SK-N-SH treated with all-trans-retinoic acid at 6 μM for 48 hours (cell line): ENCODE data around the gene CDHR4.
"Not testable (repeated sequence)": the region's sequence is repeated elsewhere in the genome, so short reads cannot be mapped to it uniquely, and the experiment has no call there.

ENCODE experiments used
- ATAC-seq: fragments of 200-7000 bp; cut with Tn5 transposase; 3 replicates; pipeline ENCODE4 v1.9.1; 2020; ENCODE audit warnings: mild to moderate bottlenecking, moderate library complexity
- ARNTL ChIP-seq: fragments of 450-650 bp; formaldehyde crosslinking; IDR thresholded peaks from 2 replicates; pipeline ENCODE4 v1.5.0; 2020; ENCODE audit warnings: low read depth, mild to moderate bottlenecking, moderate library complexity, borderline replicate concordance
- BACH2 ChIP-seq: fragments of 250-450 bp; sonication (Bioruptor Pico); IDR thresholded peaks from 2 replicates; pipeline ENCODE4 v1.9.0; 2021; ENCODE audit warnings: mild to moderate bottlenecking, borderline replicate concordance
- CSRNP3 ChIP-seq: fragments of 250-450 bp; sonication (Bioruptor Pico); IDR thresholded peaks from 2 replicates; pipeline ENCODE4 v1.5.1; 2021; ENCODE audit warnings: mild to moderate bottlenecking, moderate library complexity
- ESRRG ChIP-seq: fragments of 250-450 bp; sonication (Bioruptor Pico); IDR thresholded peaks from 2 replicates; pipeline ENCODE4 v1.6.1; 2021; ENCODE audit warnings: mild to moderate bottlenecking
- GLIS3 ChIP-seq: fragments of 250-450 bp; sonication (Bioruptor Pico); IDR thresholded peaks from 2 replicates; pipeline ENCODE4 v1.5.0; 2020; ENCODE audit warnings: mild to moderate bottlenecking, moderate library complexity
- ISL1 ChIP-seq: fragments of 250-450 bp; sonication (Bioruptor Pico); IDR thresholded peaks from 2 replicates; pipeline ENCODE4 v2.1.2; 2022; ENCODE audit warnings: mild to moderate bottlenecking, moderate library complexity
- OSR1 ChIP-seq: fragments of 250-450 bp; sonication (Bioruptor Pico); IDR thresholded peaks from 2 replicates; pipeline ENCODE4 v1.8.0; 2022; ENCODE audit warnings: moderate library complexity, mild to moderate bottlenecking, inconsistent platforms
- PPARA ChIP-seq: fragments of 250-450 bp; sonication (Bioruptor Pico); IDR thresholded peaks from 2 replicates; pipeline ENCODE4 v1.5.0; 2020; ENCODE audit warnings: mild to moderate bottlenecking, borderline replicate concordance
- RARB ChIP-seq: fragments of 250-450 bp; sonication (Bioruptor Pico); IDR thresholded peaks from 2 replicates; pipeline ENCODE4 v1.8.0; 2021; ENCODE audit warnings: mild to moderate bottlenecking, moderate library complexity
- SNAI2 ChIP-seq: fragments of 250-450 bp; sonication (Bioruptor Pico); IDR thresholded peaks from 2 replicates; pipeline ENCODE4 v1.5.0; 2020; ENCODE audit warnings: mild to moderate bottlenecking, moderate library complexity
- ZC3H10 ChIP-seq: fragments of 250-450 bp; sonication (Bioruptor Pico); IDR thresholded peaks from 2 replicates; pipeline ENCODE4 v1.5.1; 2021; ENCODE audit warnings: mild to moderate bottlenecking, moderate library complexity
- ZFP3 ChIP-seq: fragments of 250-450 bp; sonication (Bioruptor Pico); IDR thresholded peaks from 2 replicates; pipeline ENCODE4 v1.5.0; 2020; ENCODE audit warnings: mild to moderate bottlenecking, moderate library complexity
- ZFP30 ChIP-seq: fragments of 450-650 bp; formaldehyde crosslinking; IDR thresholded peaks from 2 replicates; pipeline ENCODE4 v1.5.0; 2022; ENCODE audit warnings: mild to moderate bottlenecking, moderate library complexity
- ZNF565 ChIP-seq: fragments of 450-650 bp; formaldehyde crosslinking; conservative IDR thresholded peaks from 2 replicates; pipeline ENCODE4 v1.5.0; 2020; ENCODE audit warnings: low read depth, mild to moderate bottlenecking, moderate library complexity
- ZNF8 ChIP-seq: fragments of 450-650 bp; formaldehyde crosslinking; IDR thresholded peaks from 2 replicates; pipeline ENCODE4 v1.5.0; 2020; ENCODE audit warnings: mild to moderate bottlenecking, moderate library complexity
- TF ChIP-seq, protein P1 (sequence below): fragments of 250-450 bp; sonication (Bioruptor Pico); IDR thresholded peaks from 2 replicates; pipeline ENCODE4 v1.8.0; 2020; ENCODE audit warnings: mild to moderate bottlenecking, moderate library complexity, borderline replicate concordance
- TF ChIP-seq, protein P2 (sequence below): fragments of 250-450 bp; sonication (Bioruptor Pico); IDR thresholded peaks from 2 replicates; pipeline ENCODE4 v1.8.0; 2021; ENCODE audit warnings: low read depth, mild to moderate bottlenecking, moderate library complexity, borderline replicate concordance
- TF ChIP-seq, protein P3 (sequence below): fragments of 250-450 bp; sonication (Bioruptor Pico); IDR thresholded peaks from 2 replicates; pipeline ENCODE4 v1.5.1; 2020; ENCODE audit warnings: low read depth, mild to moderate bottlenecking, moderate library complexity
- TF ChIP-seq, protein P4 (sequence below): fragments of 250-450 bp; sonication (Bioruptor Pico); IDR thresholded peaks from 2 replicates; pipeline ENCODE4 v1.5.0; 2020; ENCODE audit warnings: mild to moderate bottlenecking, moderate library complexity

The CDHR4 gene

DNA sequence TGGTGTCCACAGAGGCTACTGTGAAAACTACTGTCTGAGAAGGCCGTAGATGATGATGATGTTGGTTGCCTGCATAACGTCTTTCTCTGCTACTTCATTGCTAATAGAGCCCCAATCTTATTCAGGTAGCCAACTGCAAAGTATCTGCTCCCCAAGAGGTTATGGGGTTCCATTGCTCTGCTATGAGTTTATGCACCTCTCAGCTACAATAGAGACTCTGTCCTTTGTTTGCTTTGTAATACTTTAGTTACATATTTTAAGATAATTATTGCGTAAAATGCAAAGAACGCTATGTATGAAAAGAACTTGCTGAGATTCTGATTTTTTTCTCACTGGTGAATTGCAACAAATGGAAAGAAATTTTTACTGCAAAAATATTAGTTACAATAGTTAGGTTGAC is 48.2 kb downstream of the CDHR4 start:
- TF ChIP-seq ESRRG (CRISPR knock-in tag) (no peak), OSR1 (CRISPR knock-in tag) (no peak), BACH2 (CRISPR knock-in tag) (no peak), ZNF8 (CRISPR knock-in tag) (no peak), ARNTL (CRISPR knock-in tag) (no peak), ZNF565 (no peak), RARB (no peak), ZFP30 (CRISPR knock-in tag) (no peak), ISL1 (CRISPR knock-in tag) (no peak), CSRNP3 (CRISPR knock-in tag) (no peak), ZC3H10 (no peak), SNAI2 (CRISPR knock-in tag) (no peak)
- TF ChIP-seq, protein P1, sequence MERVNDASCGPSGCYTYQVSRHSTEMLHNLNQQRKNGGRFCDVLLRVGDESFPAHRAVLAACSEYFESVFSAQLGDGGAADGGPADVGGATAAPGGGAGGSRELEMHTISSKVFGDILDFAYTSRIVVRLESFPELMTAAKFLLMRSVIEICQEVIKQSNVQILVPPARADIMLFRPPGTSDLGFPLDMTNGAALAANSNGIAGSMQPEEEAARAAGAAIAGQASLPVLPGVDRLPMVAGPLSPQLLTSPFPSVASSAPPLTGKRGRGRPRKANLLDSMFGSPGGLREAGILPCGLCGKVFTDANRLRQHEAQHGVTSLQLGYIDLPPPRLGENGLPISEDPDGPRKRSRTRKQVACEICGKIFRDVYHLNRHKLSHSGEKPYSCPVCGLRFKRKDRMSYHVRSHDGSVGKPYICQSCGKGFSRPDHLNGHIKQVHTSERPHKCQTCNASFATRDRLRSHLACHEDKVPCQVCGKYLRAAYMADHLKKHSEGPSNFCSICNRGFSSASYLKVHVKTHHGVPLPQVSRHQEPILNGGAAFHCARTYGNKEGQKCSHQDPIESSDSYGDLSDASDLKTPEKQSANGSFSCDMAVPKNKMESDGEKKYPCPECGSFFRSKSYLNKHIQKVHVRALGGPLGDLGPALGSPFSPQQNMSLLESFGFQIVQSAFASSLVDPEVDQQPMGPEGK, result no peak
- TF ChIP-seq, protein P2, sequence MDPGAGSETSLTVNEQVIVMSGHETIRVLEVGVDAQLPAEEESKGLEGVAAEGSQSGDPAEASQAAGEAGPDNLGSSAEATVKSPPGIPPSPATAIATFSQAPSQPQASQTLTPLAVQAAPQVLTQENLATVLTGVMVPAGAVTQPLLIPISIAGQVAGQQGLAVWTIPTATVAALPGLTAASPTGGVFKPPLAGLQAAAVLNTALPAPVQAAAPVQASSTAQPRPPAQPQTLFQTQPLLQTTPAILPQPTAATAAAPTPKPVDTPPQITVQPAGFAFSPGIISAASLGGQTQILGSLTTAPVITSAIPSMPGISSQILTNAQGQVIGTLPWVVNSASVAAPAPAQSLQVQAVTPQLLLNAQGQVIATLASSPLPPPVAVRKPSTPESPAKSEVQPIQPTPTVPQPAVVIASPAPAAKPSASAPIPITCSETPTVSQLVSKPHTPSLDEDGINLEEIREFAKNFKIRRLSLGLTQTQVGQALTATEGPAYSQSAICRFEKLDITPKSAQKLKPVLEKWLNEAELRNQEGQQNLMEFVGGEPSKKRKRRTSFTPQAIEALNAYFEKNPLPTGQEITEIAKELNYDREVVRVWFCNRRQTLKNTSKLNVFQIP (CRISPR knock-in tag), result no peak
- TF ChIP-seq, protein P3, sequence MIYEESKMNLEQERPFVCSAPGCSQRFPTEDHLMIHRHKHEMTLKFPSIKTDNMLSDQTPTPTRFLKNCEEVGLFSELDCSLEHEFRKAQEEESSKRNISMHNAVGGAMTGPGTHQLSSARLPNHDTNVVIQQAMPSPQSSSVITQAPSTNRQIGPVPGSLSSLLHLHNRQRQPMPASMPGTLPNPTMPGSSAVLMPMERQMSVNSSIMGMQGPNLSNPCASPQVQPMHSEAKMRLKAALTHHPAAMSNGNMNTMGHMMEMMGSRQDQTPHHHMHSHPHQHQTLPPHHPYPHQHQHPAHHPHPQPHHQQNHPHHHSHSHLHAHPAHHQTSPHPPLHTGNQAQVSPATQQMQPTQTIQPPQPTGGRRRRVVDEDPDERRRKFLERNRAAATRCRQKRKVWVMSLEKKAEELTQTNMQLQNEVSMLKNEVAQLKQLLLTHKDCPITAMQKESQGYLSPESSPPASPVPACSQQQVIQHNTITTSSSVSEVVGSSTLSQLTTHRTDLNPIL (CRISPR knock-in tag), result no peak
- ATAC-seq, result no peak

DNA sequence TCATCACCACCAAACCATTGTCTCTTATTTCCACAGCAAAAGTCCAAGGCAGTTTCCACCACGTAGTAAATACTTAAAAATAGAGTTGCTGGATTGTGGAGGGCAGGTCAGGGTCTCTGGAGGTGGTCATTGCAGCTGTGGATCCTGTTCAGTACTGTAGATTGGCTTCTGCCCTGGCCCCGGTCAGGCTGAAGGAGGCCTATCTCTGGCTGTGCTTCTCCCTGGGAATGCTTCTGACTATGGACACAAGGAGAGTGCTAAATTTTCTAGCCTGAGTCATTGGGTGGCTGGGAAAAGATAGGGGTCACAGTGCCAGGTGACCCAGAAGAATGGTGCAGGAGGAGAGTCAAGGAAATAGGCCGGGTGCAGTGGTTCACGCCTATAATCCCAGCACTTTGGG is 49.6 kb downstream of the CDHR4 start:
- TF ChIP-seq, protein P2 (CRISPR knock-in tag), result no peak
- TF ChIP-seq, all 23 proteins: peak for 0
- ATAC-seq, result no peak

GRCh38 chr3:49748874-49749273 is 50.8 kb downstream of the CDHR4 start:
- not testable (repeated sequence) for ATAC-seq

DNA sequence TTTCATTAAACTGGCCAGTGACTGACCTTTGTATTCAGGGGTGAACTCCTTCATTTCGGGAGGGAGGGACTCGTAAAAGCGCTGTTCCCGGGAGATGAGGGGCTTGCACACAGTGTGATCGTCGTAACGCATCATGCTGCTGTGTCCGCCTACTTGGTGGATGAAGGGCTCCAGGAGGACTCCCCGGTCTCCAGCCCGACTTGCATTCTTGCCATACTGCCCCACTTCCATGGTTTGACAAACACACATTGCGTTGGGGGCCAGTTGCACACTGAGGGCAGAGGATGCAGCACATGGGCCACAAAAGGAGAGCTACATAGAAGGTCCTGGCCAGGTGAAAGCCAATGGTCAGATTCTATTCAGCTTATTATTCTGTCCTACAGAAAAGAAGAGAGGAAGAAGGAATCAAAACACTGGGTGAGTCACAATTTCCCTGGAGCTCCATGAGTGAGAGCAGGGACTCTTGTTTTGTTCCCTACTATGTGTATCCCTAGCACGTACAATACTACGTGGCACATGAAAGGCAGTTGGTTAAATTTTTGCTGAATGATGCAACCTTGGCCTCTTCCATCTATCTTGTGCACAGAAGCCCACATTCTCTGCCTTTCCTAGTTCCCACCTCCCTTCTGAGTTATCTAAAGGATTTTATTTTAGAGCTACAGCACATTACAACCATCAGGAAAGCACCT is 51.7 kb downstream of the CDHR4 start:
- no peak for ATAC-seq
- TF ChIP-seq ARNTL (CRISPR knock-in tag) (no peak), RARB (no peak), SNAI2 (CRISPR knock-in tag) (no peak), ZNF565 (no peak), ZFP3 (CRISPR knock-in tag) (no peak), ZNF8 (CRISPR knock-in tag) (no peak), ESRRG (CRISPR knock-in tag) (no peak), GLIS3 (CRISPR knock-in tag) (no peak), PPARA (CRISPR knock-in tag) (no peak), ISL1 (CRISPR knock-in tag) (no peak)
- TF ChIP-seq, protein P1, result no peak
- TF ChIP-seq, protein P2 (CRISPR knock-in tag), result no peak
- TF ChIP-seq, protein P4, sequence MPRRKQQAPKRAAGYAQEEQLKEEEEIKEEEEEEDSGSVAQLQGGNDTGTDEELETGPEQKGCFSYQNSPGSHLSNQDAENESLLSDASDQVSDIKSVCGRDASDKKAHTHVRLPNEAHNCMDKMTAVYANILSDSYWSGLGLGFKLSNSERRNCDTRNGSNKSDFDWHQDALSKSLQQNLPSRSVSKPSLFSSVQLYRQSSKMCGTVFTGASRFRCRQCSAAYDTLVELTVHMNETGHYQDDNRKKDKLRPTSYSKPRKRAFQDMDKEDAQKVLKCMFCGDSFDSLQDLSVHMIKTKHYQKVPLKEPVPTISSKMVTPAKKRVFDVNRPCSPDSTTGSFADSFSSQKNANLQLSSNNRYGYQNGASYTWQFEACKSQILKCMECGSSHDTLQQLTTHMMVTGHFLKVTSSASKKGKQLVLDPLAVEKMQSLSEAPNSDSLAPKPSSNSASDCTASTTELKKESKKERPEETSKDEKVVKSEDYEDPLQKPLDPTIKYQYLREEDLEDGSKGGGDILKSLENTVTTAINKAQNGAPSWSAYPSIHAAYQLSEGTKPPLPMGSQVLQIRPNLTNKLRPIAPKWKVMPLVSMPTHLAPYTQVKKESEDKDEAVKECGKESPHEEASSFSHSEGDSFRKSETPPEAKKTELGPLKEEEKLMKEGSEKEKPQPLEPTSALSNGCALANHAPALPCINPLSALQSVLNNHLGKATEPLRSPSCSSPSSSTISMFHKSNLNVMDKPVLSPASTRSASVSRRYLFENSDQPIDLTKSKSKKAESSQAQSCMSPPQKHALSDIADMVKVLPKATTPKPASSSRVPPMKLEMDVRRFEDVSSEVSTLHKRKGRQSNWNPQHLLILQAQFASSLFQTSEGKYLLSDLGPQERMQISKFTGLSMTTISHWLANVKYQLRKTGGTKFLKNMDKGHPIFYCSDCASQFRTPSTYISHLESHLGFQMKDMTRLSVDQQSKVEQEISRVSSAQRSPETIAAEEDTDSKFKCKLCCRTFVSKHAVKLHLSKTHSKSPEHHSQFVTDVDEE (CRISPR knock-in tag), result no peak
